Measurements from ENCODE around the gene CR1. TPM values are rescaled to one million over a fixed set of nuclear protein-coding genes. Genes with fewer than 3 reads are reported as not detected.
"Not testable (repeated sequence)": the region's sequence is repeated elsewhere in the genome, so short reads cannot be mapped to it uniquely, and the experiment has no call there.

Gene CR1
- total RNA-seq, 2 donors from 2014 or later: 8.2 TPM; not detected in 1

GRCh38 chr1:207579436-207579799, 83.5 kb downstream of the CR1 start:
- peak; percentile 75 to 79 for ATAC-seq
- H3K36me3 Mint-ChIP-seq: no peaks in the 10 kb centered on the region

GRCh38 chr1:207581496-207582153, 85.7 kb downstream of the CR1 start:
- H3K9me3 Mint-ChIP-seq: no peaks in the 10 kb centered on the region
- H3K4me1 Mint-ChIP-seq (ENCODE audit: low read depth in 2 of 2): peaks cover 4 to 7% of the 10 kb centered on the region in 2 donors
- peaks cover 25 to 29% of the 10 kb centered on the region in 2 donors for H3K27me3 Mint-ChIP-seq

More at GRCh38 chr1:207579436-207579799, 83.5 kb downstream of the CR1 start:
- Mint-ChIP-seq H3K27ac (no peak overlapping the region), H3K4me1 (ENCODE audit: low read depth in 2 of 2) (peaks cover 4 to 7% of the 10 kb centered on the region in 2 donors), H3K27me3 (peaks cover 29 to 37% of the 10 kb centered on the region in 2 donors), H3K4me3 (no peak overlapping the region), H3K9me3 (no peaks in the 10 kb centered on the region)
- no peak for DNase-seq (ENCODE audit: low spot score)

GRCh38 chr1:207589506-207589905, 93.5 kb downstream of the CR1 start:
- not testable (repeated sequence) for H3K4me3 Mint-ChIP-seq; H3K4me1 Mint-ChIP-seq (ENCODE audit: low read depth in 2 of 2); H3K27ac Mint-ChIP-seq; ATAC-seq; H3K9me3 Mint-ChIP-seq; DNase-seq (ENCODE audit: low spot score)
- Mint-ChIP-seq H3K27me3 (peaks cover 47 to 61% of the 10 kb centered on the region in 2 donors), H3K36me3 (peaks cover 16% of the 10 kb centered on the region)

More at GRCh38 chr1:207581496-207582153, 85.7 kb downstream of the CR1 start:
- no peak for DNase-seq (ENCODE audit: low spot score)
- H3K4me3 Mint-ChIP-seq: no peak overlapping the region
- H3K27ac Mint-ChIP-seq: no peak overlapping the region
- no peak for ATAC-seq
- no peaks in the 10 kb centered on the region for H3K36me3 Mint-ChIP-seq

- Mint-ChIP-seq H3K36me3 (peaks cover 16% of the 10 kb centered on the region), H3K27me3 (peaks cover 50 to 65% of the 10 kb centered on the region in 2 donors)
- H3K4me3 Mint-ChIP-seq; H3K9me3 Mint-ChIP-seq; H3K4me1 Mint-ChIP-seq (ENCODE audit: low read depth in 2 of 2); H3K27ac Mint-ChIP-seq; ATAC-seq; DNase-seq (ENCODE audit: low spot score): not testable (repeated sequence)
Measured at GRCh38 chr1:207591205-207591604, 95.2 kb downstream of the CR1 start.

- DNase-seq (ENCODE audit: low spot score); H3K4me3 Mint-ChIP-seq; H3K27ac Mint-ChIP-seq; H3K4me1 Mint-ChIP-seq (ENCODE audit: low read depth in 2 of 2); H3K9me3 Mint-ChIP-seq; ATAC-seq: not testable (repeated sequence)
- Mint-ChIP-seq H3K36me3 (peaks cover 10% of the 10 kb centered on the region), H3K27me3 (peaks cover 40 to 66% of the 10 kb centered on the region in 2 donors)
Measured at GRCh38 chr1:207594095-207594494, 98.1 kb downstream of the CR1 start.

GRCh38 chr1:207603777-207604176, 107.8 kb downstream of the CR1 start:
- no peak for DNase-seq (ENCODE audit: low spot score)
- H3K4me1 Mint-ChIP-seq (ENCODE audit: low read depth in 2 of 2): no peaks in the 10 kb centered on the region
- no peaks in the 10 kb centered on the region for H3K36me3 Mint-ChIP-seq
- no peak for ATAC-seq
- no peaks in the 10 kb centered on the region for H3K9me3 Mint-ChIP-seq
- no peak overlapping the region for H3K27ac Mint-ChIP-seq
- H3K4me3 Mint-ChIP-seq: no peak overlapping the region
- H3K27me3 Mint-ChIP-seq: peaks cover 27 to 54% of the 10 kb centered on the region in 2 donors

GRCh38 chr1:207605444-207606361, 109.7 kb downstream of the CR1 start:
- H3K9me3 Mint-ChIP-seq: no peaks in the 10 kb centered on the region
- DNase-seq (ENCODE audit: low spot score) (no peak), ATAC-seq (no peak)
- H3K27ac Mint-ChIP-seq: no peak overlapping the region
- H3K4me1 Mint-ChIP-seq (ENCODE audit: low read depth in 2 of 2): no peaks in the 10 kb centered on the region
- H3K4me3 Mint-ChIP-seq: no peak overlapping the region
- H3K27me3 Mint-ChIP-seq: peaks cover 25 to 39% of the 10 kb centered on the region in 2 donors
- H3K36me3 Mint-ChIP-seq: no peaks in the 10 kb centered on the region

- no peaks in the 10 kb centered on the region for H3K36me3 Mint-ChIP-seq
- ATAC-seq (no peak), DNase-seq (ENCODE audit: low spot score) (no peak)
- no peak overlapping the region for H3K4me3 Mint-ChIP-seq
- no peak overlapping the region for H3K27ac Mint-ChIP-seq
- no peaks in the 10 kb centered on the region for H3K9me3 Mint-ChIP-seq
- peaks cover 30 to 39% of the 10 kb centered on the region in 2 donors for H3K27me3 Mint-ChIP-seq
- H3K4me1 Mint-ChIP-seq (ENCODE audit: low read depth in 2 of 2): no peaks in the 10 kb centered on the region
Measured at GRCh38 chr1:207606362-207606755, 110.4 kb downstream of the CR1 start.

GRCh38 chr1:207612762-207613161, 116.8 kb downstream of the CR1 start:
- Mint-ChIP-seq H3K27ac (no peak overlapping the region), H3K4me3 (no peak overlapping the region), H3K4me1 (ENCODE audit: low read depth in 2 of 2) (no peaks in the 10 kb centered on the region), H3K9me3 (no peaks in the 10 kb centered on the region), H3K36me3 (no peaks in the 10 kb centered on the region), H3K27me3 (peaks cover 26 to 27% of the 10 kb centered on the region in 2 donors)
- DNase-seq (ENCODE audit: low spot score): no peak
- no peak for ATAC-seq

- H3K27me3 Mint-ChIP-seq: peaks cover 17 to 27% of the 10 kb centered on the region in 2 donors
- peak; percentile 72 to 76 for ATAC-seq
- H3K4me1 Mint-ChIP-seq (ENCODE audit: low read depth in 2 of 2): peaks cover 0 to 4% of the 10 kb centered on the region in 2 donors
- H3K27ac Mint-ChIP-seq: no peak overlapping the region
- no peaks in the 10 kb centered on the region for H3K9me3 Mint-ChIP-seq
- DNase-seq (ENCODE audit: low spot score): no peak
- H3K36me3 Mint-ChIP-seq: no peaks in the 10 kb centered on the region
- no peak overlapping the region for H3K4me3 Mint-ChIP-seq
Measured at GRCh38 chr1:207619871-207620542, 124.0 kb downstream of the CR1 start.

- no peaks in the 10 kb centered on the region for H3K36me3 Mint-ChIP-seq
- H3K27ac Mint-ChIP-seq: no peak overlapping the region
- peaks cover 17 to 27% of the 10 kb centered on the region in 2 donors for H3K27me3 Mint-ChIP-seq
- DNase-seq (ENCODE audit: low spot score) (no peak), ATAC-seq (no peak)
- no peaks in the 10 kb centered on the region for H3K9me3 Mint-ChIP-seq
- no peak overlapping the region for H3K4me3 Mint-ChIP-seq
- H3K4me1 Mint-ChIP-seq (ENCODE audit: low read depth in 2 of 2): peaks cover 0 to 4% of the 10 kb centered on the region in 2 donors
Measured at GRCh38 chr1:207620543-207620893, 124.6 kb downstream of the CR1 start.

- not testable (repeated sequence) for H3K4me1 Mint-ChIP-seq (ENCODE audit: low read depth in 2 of 2); DNase-seq (ENCODE audit: low spot score); H3K4me3 Mint-ChIP-seq; H3K9me3 Mint-ChIP-seq; ATAC-seq; H3K36me3 Mint-ChIP-seq
- Mint-ChIP-seq H3K27me3 (peaks cover 0 to 12% of the 10 kb centered on the region in 2 donors), H3K27ac (peak overlapping the region in 1 of 2 donors; percentile 13)
Measured at GRCh38 chr1:207625504-207626071, 129.6 kb downstream of the CR1 start.

GRCh38 chr1:207626972-207627337, 131.0 kb downstream of the CR1 start:
- H3K9me3 Mint-ChIP-seq: no peaks in the 10 kb centered on the region
- H3K4me3 Mint-ChIP-seq: no peak overlapping the region
- peaks cover 7 to 19% of the 10 kb centered on the region in 2 donors for H3K27me3 Mint-ChIP-seq
- H3K27ac Mint-ChIP-seq: no peak overlapping the region
- no peak for ATAC-seq
- no peaks in the 10 kb centered on the region for H3K4me1 Mint-ChIP-seq (ENCODE audit: low read depth in 2 of 2)
- no peak for DNase-seq (ENCODE audit: low spot score)
- no peaks in the 10 kb centered on the region for H3K36me3 Mint-ChIP-seq

Measured in natural killer cell treated with Interleukin-12 subunit alpha and Interleukin-12 subunit beta and Interleukin-15 and Interleukin-18, amount 100 ng/mL, for 72 hours (primary cell).